GM21786 (cell line): ENCODE results near the gene SLC35A4.
"Not testable (repeated sequence)": the region's sequence is repeated elsewhere in the genome, so short reads cannot be mapped to it uniquely, and the experiment has no call there.

Source experiments
- ATAC-seq: cut with Tn5 transposase; IDR thresholded peaks from one replicate; pipeline ENCODE4 v1.9.1; 2021; ENCODE audit not compliant: unreplicated experiment

Gene SLC35A4

GRCh38 chr5:140588311-140589070 is 23.9 kb downstream of the SLC35A4 start:
- ATAC-seq, result no peak

GRCh38 chr5:140590861-140591260 is 26.2 kb downstream of the SLC35A4 start:
- no peak for ATAC-seq

DNA sequence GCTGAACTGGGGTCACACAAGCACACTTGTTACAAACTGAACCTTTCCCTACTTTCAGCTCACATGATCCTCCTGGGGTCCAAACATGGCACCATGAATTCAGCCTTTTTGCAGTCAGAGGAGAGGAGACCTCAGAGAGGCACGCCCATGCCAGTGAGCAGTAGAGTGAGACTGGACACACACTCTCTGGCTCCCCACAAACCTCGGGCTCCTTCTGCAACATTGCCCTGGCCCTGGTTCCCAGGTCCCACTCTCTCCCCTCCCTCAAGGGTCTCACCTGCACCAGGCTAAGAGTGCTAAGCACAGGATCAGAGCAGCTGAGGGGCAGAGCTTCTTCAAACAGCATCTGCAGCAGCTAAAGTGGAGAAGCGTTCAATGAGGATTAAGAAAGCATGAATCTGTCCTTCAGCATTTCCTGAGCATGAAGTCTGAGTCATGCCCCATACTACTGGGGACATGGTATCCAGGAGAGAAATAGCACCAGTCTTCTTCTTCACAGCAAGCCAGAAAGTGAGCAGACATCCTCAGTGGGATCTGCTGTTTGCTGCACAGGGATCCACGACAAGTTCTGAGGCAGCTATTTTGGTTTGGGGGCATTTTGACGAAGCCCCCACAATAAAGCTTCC is 27.2 kb downstream of the SLC35A4 start:
- no peak for ATAC-seq

DNA sequence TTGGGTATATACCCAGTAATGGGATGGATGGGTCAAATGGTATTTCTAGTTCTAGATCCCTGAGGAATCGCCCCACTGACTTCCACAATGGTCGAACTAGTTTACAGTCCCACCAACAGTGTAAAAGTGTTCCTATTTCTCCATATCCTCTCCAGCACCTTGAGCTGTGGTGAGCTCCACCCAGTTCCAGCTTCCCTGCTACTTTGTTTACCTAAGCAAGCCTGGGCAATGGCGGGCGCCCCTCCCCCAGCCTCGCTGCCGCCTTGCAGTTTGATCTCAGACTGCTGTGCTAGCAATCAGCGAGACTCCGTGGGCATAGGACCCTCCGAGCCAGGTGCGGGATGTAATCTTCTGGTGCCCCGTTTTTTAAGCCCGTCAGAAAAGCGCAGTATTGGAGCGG is 28.4 kb downstream of the SLC35A4 start:
- not testable (repeated sequence) for ATAC-seq

DNA sequence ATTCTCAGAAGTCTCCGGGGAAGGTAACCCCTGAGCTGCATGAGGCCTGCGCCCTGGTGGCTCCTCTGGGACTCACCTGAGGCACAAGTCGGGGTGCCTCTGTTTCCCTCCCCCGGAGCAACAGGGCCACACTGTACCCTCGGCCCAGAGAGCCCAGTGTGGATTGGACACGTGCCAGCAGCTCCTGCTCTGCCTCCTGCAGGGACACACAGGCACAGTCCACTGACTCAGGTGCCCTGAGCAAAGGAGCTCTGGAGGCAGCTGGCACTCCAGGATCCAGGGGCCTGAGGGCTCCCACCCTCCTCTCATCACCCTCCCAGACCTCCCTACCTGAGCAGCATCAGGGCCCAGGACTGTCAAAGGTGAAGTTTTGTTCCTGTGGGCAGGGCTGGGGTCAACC is 29.5 kb downstream of the SLC35A4 start:
- no peak for ATAC-seq

- no peak for ATAC-seq
Measured at GRCh38 chr5:140595538-140596300, 31.1 kb downstream of the SLC35A4 start.

GRCh38 chr5:140596321-140596741 is 31.7 kb downstream of the SLC35A4 start:
- no peak for ATAC-seq

DNA sequence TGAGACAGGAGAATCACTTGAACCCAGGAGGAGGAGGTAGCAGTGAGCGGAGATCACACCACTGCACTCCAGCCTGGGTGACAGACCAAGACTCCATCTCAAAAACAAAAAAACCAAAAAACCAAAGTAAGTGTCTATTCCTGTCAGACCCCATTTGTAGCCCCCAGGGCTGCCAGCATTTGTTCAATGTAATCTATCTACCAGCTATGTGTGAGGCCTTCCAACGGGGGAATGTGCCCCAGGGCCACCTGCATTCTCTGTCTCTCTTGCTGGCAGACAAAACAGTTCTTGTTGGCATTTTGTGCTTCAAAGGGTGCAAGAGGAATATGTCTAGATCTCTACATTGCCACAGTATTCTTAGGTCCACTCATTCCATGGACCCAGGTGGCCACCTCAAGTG is 34.2 kb downstream of the SLC35A4 start:
- ATAC-seq, result no peak

- ATAC-seq, result no peak
Measured at GRCh38 chr5:140600096-140600495, 35.5 kb downstream of the SLC35A4 start.

DNA sequence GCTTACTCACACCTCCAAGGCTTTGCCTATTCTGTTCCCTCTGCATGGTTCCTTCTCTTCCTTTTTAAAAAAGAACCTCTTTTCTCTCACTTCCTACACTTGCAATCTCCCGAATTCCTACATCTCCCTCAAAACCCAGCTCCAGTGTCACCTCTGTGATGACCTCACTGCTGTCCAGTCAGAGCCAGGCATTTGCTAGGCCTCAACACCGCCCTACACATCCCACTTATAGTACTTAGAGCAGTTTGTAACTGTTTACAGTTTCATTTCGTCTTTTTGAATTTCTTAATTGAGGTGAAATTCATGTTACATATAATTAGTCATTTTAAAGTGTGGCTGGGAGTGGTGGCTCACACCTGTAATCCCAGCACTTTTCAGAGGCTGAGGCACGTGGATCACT is 37.5 kb downstream of the SLC35A4 start:
- ATAC-seq, result no peak

- ATAC-seq, result not testable (repeated sequence)
Measured at GRCh38 chr5:140603446-140603698, 38.7 kb downstream of the SLC35A4 start.

- no peak for ATAC-seq
Measured at GRCh38 chr5:140603734-140604133, 39.1 kb downstream of the SLC35A4 start.

DNA sequence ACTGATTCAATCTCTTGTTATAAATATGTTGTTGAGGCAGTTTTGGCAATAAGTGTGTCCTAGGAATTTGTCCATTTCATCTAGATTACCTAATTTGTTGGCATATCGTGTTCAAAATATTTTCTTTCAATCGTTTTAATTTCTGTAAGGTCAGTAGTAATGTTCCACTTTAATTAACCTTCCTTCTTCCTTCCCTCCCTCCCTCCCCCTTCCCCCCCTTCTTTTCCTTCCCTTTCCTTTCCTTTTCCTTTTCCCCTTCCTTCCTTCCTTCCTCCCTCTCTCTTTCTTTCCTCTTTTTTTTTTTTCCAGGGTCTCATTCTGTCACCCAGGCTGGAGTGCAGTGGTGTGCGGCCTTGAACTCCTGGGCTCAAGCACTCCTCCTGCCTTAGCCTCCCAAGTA is 41.3 kb downstream of the SLC35A4 start:
- no peak for ATAC-seq

GRCh38 chr5:140607031-140607430 is 42.4 kb downstream of the SLC35A4 start:
- ATAC-seq, result no peak

- no peak for ATAC-seq
Measured at GRCh38 chr5:140608722-140609121, 44.1 kb downstream of the SLC35A4 start.

DNA sequence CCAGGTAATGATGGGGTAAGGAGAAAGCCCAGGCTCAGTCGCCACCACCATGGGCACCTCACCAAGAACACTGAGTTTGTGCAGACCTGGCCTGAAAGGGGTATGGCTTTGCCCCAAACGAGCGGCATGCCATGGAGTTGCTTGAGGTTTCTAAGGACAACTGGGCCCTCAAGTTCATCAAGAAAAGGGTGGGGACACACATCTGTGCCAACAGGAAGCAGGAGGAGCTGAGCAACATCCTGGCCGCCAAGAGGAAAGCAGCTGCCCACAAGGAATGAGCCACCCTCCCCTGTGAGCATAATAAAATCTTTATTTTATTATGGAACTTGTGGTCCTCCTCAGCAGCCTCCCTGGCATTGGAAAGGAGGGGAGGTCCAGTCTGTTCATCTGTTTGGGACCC is 44.5 kb downstream of the SLC35A4 start:
- no peak for ATAC-seq

DNA sequence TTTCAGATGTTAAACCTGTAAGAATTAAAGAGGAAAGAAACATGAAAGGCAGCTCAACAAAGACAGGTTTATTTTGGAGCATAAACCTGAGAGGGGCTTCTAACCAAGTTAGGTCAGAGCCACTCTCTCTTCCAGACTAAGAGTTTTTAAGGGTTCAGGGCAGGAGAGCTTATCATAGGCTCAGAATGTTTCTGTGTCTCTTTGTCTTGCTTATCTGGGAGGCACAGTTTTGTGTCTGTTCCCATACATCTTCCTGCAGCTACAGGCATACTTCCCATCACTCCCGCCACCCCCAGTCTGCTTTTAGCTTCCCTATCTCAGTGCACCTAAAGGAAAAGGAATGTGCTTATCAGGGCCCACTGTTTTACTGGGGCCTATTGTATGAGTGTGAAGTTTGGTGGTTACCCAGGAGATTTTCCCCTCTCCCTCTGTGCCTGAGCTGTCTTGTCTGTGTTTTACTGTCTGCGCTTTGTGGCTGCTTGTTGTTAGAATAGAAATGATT is 46.4 kb downstream of the SLC35A4 start:
- ATAC-seq, result no peak
